Mesendoderm (in vitro differentiated cells): Measurements from ENCODE around the gene SLC35C1.

Experiments used
- DNase-seq: peaks from one replicate; pipeline ENCODE4 v3.0.0; 2013
- H2AK5ac ChIP-seq: 2 replicates; pipeline ENCODE4 v1.6.1; 2013; ENCODE audit warnings: low read length, inconsistent platforms
- H2BK120ac ChIP-seq: 2 replicates; pipeline ENCODE4 v1.6.1; 2013; ENCODE audit warnings: low read depth, mild to moderate bottlenecking, low read length, moderate library complexity, mixed read lengths
- H2BK15ac ChIP-seq: replicated peaks from 2 replicates; pipeline ENCODE4 v1.6.1; 2013; ENCODE audit warnings: low read depth, mild to moderate bottlenecking, moderate library complexity
- H2BK5ac ChIP-seq: 2 replicates; pipeline ENCODE4 v1.6.1; 2013; ENCODE audit warnings: low read length, inconsistent platforms
- H3K18ac ChIP-seq: 2 replicates; pipeline ENCODE4 v1.6.1; 2013; ENCODE audit warnings: mild to moderate bottlenecking, low read length, mixed read lengths
- H3K23ac ChIP-seq: one replicate; pipeline ENCODE4 v1.6.1; 2013; ENCODE audit warnings: low read length
- H3K27ac ChIP-seq: 2 replicates; pipeline ENCODE4 v1.5.1; 2013; ENCODE audit warnings: low read depth, mild to moderate bottlenecking, inconsistent platforms, low read length, moderate library complexity
- H3K27me3 ChIP-seq: 2 replicates; pipeline ENCODE4 v1.6.1; 2013; ENCODE audit warnings: low read length, control low read depth, mild to moderate bottlenecking, inconsistent platforms; ENCODE audit not compliant: insufficient read depth, poor library complexity
- H3K36me3 ChIP-seq: 2 replicates; pipeline ENCODE4 v1.6.1; 2013; ENCODE audit warnings: low read length, inconsistent platforms; ENCODE audit not compliant: control insufficient read depth, insufficient read depth
- H3K4ac ChIP-seq: one replicate; pipeline ENCODE4 v1.6.1; 2013; ENCODE audit warnings: low read depth, mild to moderate bottlenecking, low read length, moderate library complexity
- H3K4me1 ChIP-seq: 2 replicates; pipeline ENCODE4 v1.6.1; 2013; ENCODE audit warnings: low read depth, low read length, inconsistent platforms; ENCODE audit not compliant: control insufficient read depth
- H3K4me2 ChIP-seq: 2 replicates; pipeline ENCODE4 v1.6.1; 2013; ENCODE audit warnings: low read length
- H3K4me3 ChIP-seq: 2 replicates; pipeline ENCODE4 v1.5.1; 2013; ENCODE audit warnings: mild to moderate bottlenecking, low read length
- H3K56ac ChIP-seq: one replicate; pipeline ENCODE4 v1.6.1; 2013; ENCODE audit warnings: low read length
- H3K79me1 ChIP-seq: 2 replicates; pipeline ENCODE4 v1.6.1; 2013; ENCODE audit warnings: low read length, inconsistent platforms
- H3K79me2 ChIP-seq: 2 replicates; pipeline ENCODE4 v1.6.1; 2013; ENCODE audit warnings: mild to moderate bottlenecking, low read length; ENCODE audit not compliant: control insufficient read depth, insufficient read depth
- H3K9ac ChIP-seq: 2 replicates; pipeline ENCODE4 v1.6.1; 2013; ENCODE audit warnings: low read length, inconsistent platforms
- H4K5ac ChIP-seq: one replicate; pipeline ENCODE4 v1.6.1; 2013; ENCODE audit warnings: low read length
- H4K8ac ChIP-seq: one replicate; pipeline ENCODE4 v1.6.1; 2013; ENCODE audit warnings: low read depth, mild to moderate bottlenecking, control low read depth, low read length, moderate library complexity
- WGBS: extraction: QIAGEN DNeasy Blood & Tissue Kit; methylation state at CpG from one replicate; pipeline ENCODE4 v1.1.7; 2013; ENCODE audit warnings: low lambda C conversion rate, missing lambda C conversion rate; ENCODE audit not compliant: insufficient coverage; ENCODE audit errors: extremely low coverage; 5-methylcytosine and 5-hydroxymethylcytosine counted together

SLC35C1 gene

GRCh38 chr11:45771566-45772448 lies 33.1 kb upstream of the SLC35C1 start:
- peak overlapping the region; percentile 95 for H3K4me2 ChIP-seq
- H2AK5ac ChIP-seq, result no peak overlapping the region
- H2BK15ac ChIP-seq, result no peak overlapping the region
- H3K23ac ChIP-seq, result no peak overlapping the region
- H3K79me2 ChIP-seq, result no peaks in the 10 kb centered on the region
- no peak overlapping the region for H3K18ac ChIP-seq
- H3K4me1 ChIP-seq, result peaks cover 4% of the 10 kb centered on the region
- H3K4ac ChIP-seq, result no peak overlapping the region
- H3K4me3 ChIP-seq, result peak overlapping the region; percentile 39
- no peak overlapping the region for H4K5ac ChIP-seq
- H3K79me1 ChIP-seq, result no peaks in the 10 kb centered on the region
- H4K8ac ChIP-seq, result no peak overlapping the region
- H3K27me3 ChIP-seq, result no peaks in the 10 kb centered on the region
- peak overlapping the region; percentile 71 for H3K56ac ChIP-seq
- no peak overlapping the region for H2BK5ac ChIP-seq
- DNase-seq, result peak; percentile 86
- H3K36me3 ChIP-seq, result no peaks in the 10 kb centered on the region
- no CpG with 5 or more reads among the region's 31 CpGs for WGBS
- H2BK120ac ChIP-seq, result no peak overlapping the region
- H3K27ac ChIP-seq, result no peak overlapping the region
- H3K9ac ChIP-seq, result peak overlapping the region; percentile 51

GRCh38 chr11:45772449-45772774 lies 32.5 kb upstream of the SLC35C1 start:
- Histone ChIP-seq H4K8ac (no peak overlapping the region), H3K56ac (no peak overlapping the region), H3K27me3 (no peaks in the 10 kb centered on the region), H3K4ac (no peak overlapping the region), H3K4me2 (no peak overlapping the region), H3K4me1 (peaks cover 2% of the 10 kb centered on the region), H2BK5ac (no peak overlapping the region), H3K79me1 (no peaks in the 10 kb centered on the region), H4K5ac (no peak overlapping the region), H3K36me3 (no peaks in the 10 kb centered on the region), H3K9ac (no peak overlapping the region), H3K4me3 (no peak overlapping the region), H2BK120ac (no peak overlapping the region), H3K18ac (no peak overlapping the region), H2BK15ac (no peak overlapping the region), H3K23ac (no peak overlapping the region), H3K27ac (no peak overlapping the region), H3K79me2 (no peaks in the 10 kb centered on the region), H2AK5ac (no peak overlapping the region)
- DNase-seq, result no peak
- WGBS, result no CpG with 5 or more reads among the region's 5 CpGs

GRCh38 chr11:45772986-45773785 lies 31.8 kb upstream of the SLC35C1 start:
- Histone ChIP-seq H3K36me3 (no peaks in the 10 kb centered on the region), H3K9ac (no peak overlapping the region), H3K56ac (no peak overlapping the region), H2AK5ac (no peak overlapping the region), H3K4me3 (no peak overlapping the region), H3K18ac (no peak overlapping the region), H3K79me1 (no peaks in the 10 kb centered on the region), H3K4ac (no peak overlapping the region), H4K5ac (no peak overlapping the region), H4K8ac (no peak overlapping the region), H3K27ac (no peak overlapping the region), H2BK120ac (no peak overlapping the region), H3K27me3 (no peaks in the 10 kb centered on the region), H3K4me2 (no peak overlapping the region), H2BK5ac (no peak overlapping the region), H3K23ac (no peak overlapping the region), H3K4me1 (no peaks in the 10 kb centered on the region), H3K79me2 (no peaks in the 10 kb centered on the region), H2BK15ac (no peak overlapping the region)
- no CpG with 5 or more reads among the region's 11 CpGs for WGBS
- DNase-seq, result no peak

GRCh38 chr11:45773786-45774655 lies 30.9 kb upstream of the SLC35C1 start:
- no peak overlapping the region for H3K4ac ChIP-seq
- H3K18ac ChIP-seq, result no peak overlapping the region
- no peak overlapping the region for H3K4me2 ChIP-seq
- H3K4me1 ChIP-seq, result no peaks in the 10 kb centered on the region
- DNase-seq, result no peak
- H2BK5ac ChIP-seq, result no peak overlapping the region
- no peaks in the 10 kb centered on the region for H3K27me3 ChIP-seq
- no peak overlapping the region for H3K27ac ChIP-seq
- no peak overlapping the region for H3K4me3 ChIP-seq
- H4K5ac ChIP-seq, result no peak overlapping the region
- H3K9ac ChIP-seq, result no peak overlapping the region
- no peak overlapping the region for H3K56ac ChIP-seq
- no peaks in the 10 kb centered on the region for H3K36me3 ChIP-seq
- H2BK120ac ChIP-seq, result no peak overlapping the region
- no CpG with 5 or more reads among the region's 12 CpGs for WGBS
- no peak overlapping the region for H3K23ac ChIP-seq
- no peaks in the 10 kb centered on the region for H3K79me2 ChIP-seq
- H2BK15ac ChIP-seq, result no peak overlapping the region
- H4K8ac ChIP-seq, result no peak overlapping the region
- no peak overlapping the region for H2AK5ac ChIP-seq
- no peaks in the 10 kb centered on the region for H3K79me1 ChIP-seq

GRCh38 chr11:45774786-45775185 lies 30.2 kb upstream of the SLC35C1 start:
- Histone ChIP-seq H3K4me1 (no peaks in the 10 kb centered on the region), H3K4me2 (no peak overlapping the region), H3K27ac (no peak overlapping the region), H2AK5ac (no peak overlapping the region), H3K56ac (no peak overlapping the region), H3K23ac (no peak overlapping the region), H3K9ac (no peak overlapping the region), H3K18ac (no peak overlapping the region), H3K36me3 (no peaks in the 10 kb centered on the region), H2BK120ac (no peak overlapping the region), H2BK5ac (no peak overlapping the region), H3K4me3 (no peak overlapping the region), H2BK15ac (no peak overlapping the region), H3K4ac (no peak overlapping the region), H4K8ac (no peak overlapping the region), H4K5ac (no peak overlapping the region), H3K79me1 (no peaks in the 10 kb centered on the region), H3K27me3 (no peaks in the 10 kb centered on the region), H3K79me2 (no peaks in the 10 kb centered on the region)
- no CpG with 5 or more reads among the region's 4 CpGs for WGBS
- no peak for DNase-seq
